GM19240 (cell line): Measurements from ENCODE around the gene PODXL.
"Not testable (repeated sequence)": the region's sequence is repeated elsewhere in the genome, so short reads cannot be mapped to it uniquely, and the experiment has no call there.

Experiments used
- DNase-seq: peaks from one replicate; pipeline ENCODE4 v3.0.0; 2011; ENCODE audit warnings: low spot score; ENCODE audit not compliant: insufficient read length

Gene PODXL

GRCh38 chr7:131538071-131538812 lies 18.2 kb downstream of the PODXL start:
- no peak for DNase-seq

- DNase-seq: no peak
These were observed 18.9 kb downstream of the PODXL start for GRCh38 chr7:131537571-131537978.

- DNase-seq: no peak
These were observed 20.0 kb downstream of the PODXL start for GRCh38 chr7:131536361-131536849.

DNA sequence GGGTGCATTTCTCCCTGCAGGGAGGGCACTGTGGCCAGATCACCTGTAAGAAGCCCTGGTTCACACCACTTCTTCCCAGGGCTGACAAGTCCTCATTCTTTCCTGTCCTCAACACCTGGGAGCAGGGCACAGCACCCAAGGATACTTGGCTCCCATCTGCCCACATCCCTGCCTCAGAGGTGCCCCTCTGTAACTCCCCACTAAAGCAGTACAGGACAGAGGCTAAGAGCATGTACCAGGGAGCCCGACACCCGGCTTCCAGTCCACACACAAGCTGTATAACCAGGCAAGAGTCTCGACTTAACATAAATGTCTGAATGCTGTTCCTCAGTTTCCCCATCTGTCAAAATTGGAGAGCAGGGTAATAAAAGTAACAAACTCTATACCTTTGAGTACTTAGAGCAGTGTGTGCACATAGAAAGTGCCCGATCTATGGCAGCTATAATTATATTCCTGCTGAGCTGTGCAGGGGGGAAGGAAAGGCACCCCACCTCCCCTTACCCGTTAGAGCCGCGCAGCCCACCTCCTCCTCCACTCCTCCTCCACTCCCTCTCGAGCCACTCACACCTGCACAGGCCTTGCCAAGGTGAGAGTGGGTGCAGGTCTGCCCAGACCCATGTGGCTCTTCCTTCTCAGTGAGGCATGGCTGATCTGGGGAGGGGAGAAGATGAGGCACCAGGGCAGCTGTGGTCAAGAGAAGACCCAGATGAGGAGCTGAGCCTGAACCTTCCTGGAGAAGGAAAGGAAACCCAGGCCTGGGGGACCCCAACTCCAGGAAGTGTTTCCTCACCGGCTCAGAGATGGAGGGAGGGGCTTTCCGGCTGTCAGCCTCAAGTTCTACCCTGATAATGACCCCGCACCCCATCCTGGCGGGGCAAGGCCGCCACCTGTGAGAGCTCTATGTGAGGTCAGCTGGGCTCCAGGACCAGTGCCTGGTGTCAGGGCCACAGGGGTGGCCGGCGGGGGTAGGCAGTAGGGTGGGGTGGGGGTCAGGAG lies 22.6 kb downstream of the PODXL start:
- DNase-seq: no peak

GRCh38 chr7:131533151-131533559 lies 23.3 kb downstream of the PODXL start:
- DNase-seq: no peak

GRCh38 chr7:131532570-131533091 lies 23.8 kb downstream of the PODXL start:
- DNase-seq: no peak

DNA sequence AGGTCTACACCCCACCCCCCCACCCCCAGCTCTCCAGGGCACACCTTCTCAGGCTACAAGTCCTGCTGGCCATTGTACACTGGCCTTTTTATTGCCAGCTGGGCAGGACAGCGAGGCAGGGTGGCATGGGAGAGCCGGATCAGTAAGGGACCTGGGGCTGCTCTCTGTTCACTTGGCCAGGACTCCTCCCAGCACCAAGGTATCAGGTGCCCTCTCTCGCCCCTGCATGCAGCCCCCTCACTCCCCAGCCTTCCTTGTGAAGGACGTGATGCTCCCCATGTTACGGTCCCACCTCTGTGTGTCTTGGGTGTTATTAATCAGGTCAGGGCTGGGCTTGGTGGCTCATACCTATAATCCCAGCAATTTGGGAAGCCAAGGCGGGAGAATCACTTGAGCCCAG lies 26.3 kb downstream of the PODXL start:
- no peak for DNase-seq

GRCh38 chr7:131529617-131530016 lies 26.8 kb downstream of the PODXL start:
- DNase-seq: no peak

DNA sequence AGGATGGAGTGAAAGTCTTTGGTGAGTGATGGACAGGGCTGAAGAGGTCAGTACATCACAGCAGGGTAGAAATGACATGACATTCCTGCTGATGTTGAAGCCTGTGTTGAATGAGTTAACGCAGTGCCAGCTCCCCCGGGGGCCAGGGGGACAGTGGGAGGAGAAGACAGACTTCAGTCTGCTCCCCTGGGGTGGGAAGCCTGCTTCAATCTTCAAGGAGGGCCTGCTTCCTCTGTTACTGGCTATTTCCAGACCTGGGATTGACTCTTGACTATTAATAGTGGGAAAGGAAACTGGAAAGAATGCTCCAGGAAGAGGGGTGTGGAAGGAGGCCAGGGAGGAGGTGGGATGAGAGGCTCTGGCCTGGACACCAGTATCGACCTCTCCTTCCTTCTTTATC lies 27.2 kb downstream of the PODXL start:
- DNase-seq: no peak

GRCh38 chr7:131527456-131527855 lies 29.0 kb downstream of the PODXL start:
- DNase-seq: no peak

- no peak for DNase-seq
These were observed 30.6 kb downstream of the PODXL start for GRCh38 chr7:131525820-131526219.

- no peak for DNase-seq
These were observed 31.7 kb downstream of the PODXL start for GRCh38 chr7:131524703-131525102.

GRCh38 chr7:131524115-131524514 lies 32.3 kb downstream of the PODXL start:
- no peak for DNase-seq

DNA sequence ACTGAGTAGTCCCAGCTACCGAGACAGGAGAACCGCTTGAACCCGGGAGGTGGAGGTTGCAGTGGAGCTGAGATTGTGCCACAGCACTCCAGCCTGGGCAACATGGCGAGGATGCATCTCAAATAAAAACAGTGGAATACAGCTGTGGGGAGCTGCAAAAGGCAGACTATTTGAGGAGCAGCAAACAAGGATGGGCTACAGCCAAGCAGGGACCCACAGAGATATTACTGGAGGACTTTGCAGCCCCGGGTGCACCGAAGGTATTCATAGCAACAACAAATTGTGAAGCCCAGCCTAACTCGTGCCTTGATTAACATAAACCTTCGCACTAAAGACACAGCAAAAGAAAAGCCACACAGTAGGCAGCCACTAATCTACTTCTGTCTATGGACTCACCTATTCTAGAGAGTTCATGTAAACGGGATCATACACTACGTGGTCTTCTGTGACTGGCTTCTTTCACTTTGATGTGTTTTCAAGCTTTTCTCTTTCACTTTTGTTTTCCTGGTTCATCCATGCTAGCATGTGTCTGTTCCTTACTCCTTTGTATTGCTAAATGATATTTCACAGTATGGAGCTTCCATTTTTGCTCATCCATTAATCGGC lies 34.0 kb downstream of the PODXL start:
- DNase-seq: no peak

DNA sequence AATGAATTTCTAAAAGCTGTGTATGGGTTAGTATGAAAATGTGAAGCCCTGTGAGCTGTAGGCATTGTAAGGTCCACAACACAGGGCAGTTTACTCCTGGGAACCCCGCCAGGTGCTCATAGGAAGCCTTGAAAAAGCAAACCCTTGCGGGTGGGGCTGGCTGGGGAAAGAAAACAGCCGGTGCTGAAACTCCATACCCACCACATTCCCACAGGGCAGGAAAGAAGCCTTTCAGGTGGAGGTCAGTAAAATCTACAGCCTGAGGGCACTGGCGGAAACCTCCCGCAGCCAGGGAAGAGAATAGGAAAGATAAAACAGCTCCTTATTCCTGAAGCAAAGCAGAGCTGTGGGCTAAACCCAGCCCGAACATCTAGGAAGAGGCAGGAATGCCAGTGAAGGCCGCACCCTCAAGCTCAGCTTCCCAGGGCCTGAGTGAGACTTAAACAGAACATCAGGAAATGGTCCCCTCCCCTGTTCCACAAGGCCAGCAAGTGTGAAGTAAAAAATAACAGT lies 34.7 kb downstream of the PODXL start:
- no peak for DNase-seq

- no peak for DNase-seq
These were observed 37.8 kb downstream of the PODXL start for GRCh38 chr7:131518626-131519025.

DNA sequence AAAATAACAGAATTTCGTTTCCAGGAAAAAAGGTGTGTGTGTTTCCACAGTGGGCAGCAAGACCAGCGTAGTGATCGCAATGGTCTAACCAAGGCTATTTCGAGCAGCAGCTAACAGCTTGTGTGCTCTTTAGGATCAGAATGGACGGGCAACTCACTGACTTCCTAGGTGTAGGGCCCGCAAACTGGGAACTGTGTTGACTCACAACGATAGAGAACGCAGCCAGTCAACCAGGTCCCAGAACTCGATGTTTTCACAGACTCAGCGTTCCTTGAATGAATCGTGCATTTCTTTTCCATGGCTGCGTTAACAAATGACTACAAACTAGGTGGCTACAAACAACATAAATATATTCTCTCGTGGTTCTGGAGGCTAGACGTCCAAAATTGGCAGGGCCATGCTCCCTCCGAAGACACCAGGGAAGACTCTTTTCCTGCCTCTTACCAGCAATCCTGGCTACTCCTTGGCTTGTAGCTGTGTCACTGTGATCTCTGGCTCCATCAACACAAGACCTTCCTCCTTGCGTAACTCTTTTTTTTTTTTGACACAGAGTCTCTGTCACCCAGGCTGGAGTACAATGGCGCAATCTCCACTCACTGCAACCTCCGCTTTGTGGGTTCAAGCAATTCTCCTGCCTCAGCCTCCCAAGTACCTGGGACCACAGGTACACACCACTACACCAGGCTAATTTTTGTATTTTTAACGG lies 39.1 kb downstream of the PODXL start:
- DNase-seq: no peak

GRCh38 chr7:131515471-131515870 lies 41.0 kb downstream of the PODXL start:
- DNase-seq: not testable (repeated sequence)

- peak; percentile 66 for DNase-seq
These were observed 43.0 kb downstream of the PODXL start for GRCh38 chr7:131513245-131514061.
